ENCODE measurements around the gene CEACAM16. TPM values are rescaled to one million over a fixed set of nuclear protein-coding genes. Genes with fewer than 3 reads are reported as not detected.
"Not testable (repeated sequence)": the region's sequence is repeated elsewhere in the genome, so short reads cannot be mapped to it uniquely, and the experiment has no call there.

CEACAM16 gene
- total RNA-seq, 1 donor, result not detected

DNA sequence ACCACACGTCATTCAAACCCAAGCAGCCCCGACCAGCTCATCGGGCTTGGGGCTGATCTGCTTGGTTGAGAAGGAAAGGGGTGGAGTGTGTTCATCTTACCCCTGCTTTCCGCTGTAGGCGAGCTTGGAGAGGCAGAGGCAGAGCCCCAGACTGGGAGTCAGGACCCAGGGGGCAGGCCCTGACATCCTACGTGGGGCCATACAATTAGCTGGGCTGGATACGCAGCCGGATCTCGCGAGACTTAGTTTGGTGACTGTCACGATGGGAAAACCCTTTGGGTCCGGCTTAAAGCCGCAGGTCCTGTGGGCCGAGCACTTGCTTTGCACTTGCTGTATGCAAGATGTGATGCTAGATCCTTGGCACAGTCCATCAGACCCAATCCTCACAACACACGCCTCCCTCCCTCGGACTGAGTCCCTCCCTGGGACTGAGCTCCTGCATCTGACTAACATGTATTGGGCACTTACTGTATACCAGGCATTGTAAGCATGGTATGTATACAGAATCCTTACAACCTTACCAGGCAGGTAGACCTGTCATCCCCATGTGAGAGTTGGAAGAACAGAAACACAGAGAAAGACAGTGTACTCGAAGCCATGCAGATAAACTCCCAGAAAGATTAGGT lies 3.7 kb downstream of the CEACAM16 start:
- no peak for DNase-seq (ENCODE audit: low read depth in 2 of 3, low spot score in 2 of 3)

GRCh38 chr19:44703336-44704078 lies 4.6 kb downstream of the CEACAM16 start:
- no peak for DNase-seq (ENCODE audit: low read depth in 2 of 3, low spot score in 2 of 3)

DNA sequence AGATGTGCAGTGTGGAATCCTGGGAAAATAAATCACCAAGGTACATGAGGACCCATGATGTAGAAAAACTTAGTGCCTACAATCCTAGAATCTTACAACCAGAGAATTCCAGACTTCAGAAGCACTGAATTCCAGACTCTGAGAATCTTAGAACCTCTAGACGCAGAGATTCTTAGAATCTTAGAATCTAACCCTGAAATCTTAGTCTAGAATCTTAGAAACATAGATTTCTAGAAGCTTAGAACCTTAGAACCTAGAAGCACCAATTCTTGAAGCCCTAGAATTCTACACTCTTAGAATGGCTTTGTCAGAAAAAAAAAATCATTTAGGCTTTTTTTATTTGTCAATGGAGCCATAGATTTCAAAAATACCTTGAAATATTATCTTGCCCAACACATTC lies 6.0 kb downstream of the CEACAM16 start:
- DNase-seq (ENCODE audit: low read depth in 2 of 3, low spot score in 2 of 3), result no peak

DNA sequence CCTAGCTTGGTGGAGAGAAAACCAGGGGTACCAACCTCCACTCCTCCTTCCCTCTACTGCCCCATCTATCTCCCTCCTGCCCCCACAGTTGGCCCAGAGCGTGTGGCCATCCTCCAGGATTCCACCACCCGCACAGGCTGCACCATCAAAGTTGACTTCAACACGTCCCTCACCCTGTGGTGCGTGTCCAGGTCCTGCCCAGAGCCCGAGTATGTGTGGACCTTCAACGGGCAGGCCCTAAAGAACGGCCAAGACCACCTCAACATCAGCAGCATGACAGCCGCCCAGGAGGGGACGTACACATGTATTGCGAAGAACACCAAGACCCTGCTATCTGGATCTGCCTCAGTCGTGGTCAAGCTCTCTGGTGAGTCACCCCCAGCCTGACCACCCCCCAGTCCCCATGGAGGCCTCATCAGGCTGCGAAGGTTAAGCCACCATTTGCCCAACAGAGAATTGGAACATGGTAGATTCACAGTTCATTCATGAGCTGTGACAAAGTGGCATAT lies 6.6 kb downstream of the CEACAM16 start:
- no peak for DNase-seq (ENCODE audit: low read depth in 2 of 3, low spot score in 2 of 3)

DNA sequence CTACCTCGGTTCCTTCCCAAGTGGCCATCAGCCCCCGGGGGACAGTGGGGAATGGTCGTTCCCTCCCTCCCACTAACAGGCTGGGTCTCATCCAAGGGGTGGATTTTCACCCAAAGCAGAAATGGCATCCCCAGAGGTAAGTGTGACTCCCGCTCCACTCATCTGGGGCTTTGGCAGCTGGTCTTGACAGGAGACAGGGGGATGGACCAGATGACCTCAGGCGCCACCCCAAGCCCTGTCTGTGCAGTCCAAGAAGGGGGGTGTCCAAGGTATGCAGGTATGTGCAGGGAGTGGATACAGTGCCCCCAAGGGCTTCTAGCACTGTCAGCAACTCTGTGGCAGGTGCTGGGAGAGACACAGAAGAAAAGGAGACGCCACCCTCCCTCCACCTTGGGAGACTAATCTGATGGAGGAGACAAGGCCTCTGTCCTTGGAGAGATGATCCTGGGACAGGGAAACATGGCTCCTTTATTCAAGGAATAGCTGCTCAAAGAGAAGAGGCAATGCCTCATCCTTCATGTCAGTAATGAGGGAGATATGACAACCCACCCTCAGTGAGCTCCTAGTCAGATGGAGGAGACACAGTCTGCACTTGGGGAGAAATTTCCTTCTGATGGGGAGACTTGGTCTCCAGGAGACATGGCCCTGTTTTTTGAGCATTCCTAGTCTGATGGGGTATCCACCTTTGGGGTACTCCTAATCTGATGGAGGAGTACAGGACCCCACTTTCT lies 7.7 kb downstream of the CEACAM16 start:
- DNase-seq (ENCODE audit: low read depth in 2 of 3, low spot score in 2 of 3), result no peak

DNA sequence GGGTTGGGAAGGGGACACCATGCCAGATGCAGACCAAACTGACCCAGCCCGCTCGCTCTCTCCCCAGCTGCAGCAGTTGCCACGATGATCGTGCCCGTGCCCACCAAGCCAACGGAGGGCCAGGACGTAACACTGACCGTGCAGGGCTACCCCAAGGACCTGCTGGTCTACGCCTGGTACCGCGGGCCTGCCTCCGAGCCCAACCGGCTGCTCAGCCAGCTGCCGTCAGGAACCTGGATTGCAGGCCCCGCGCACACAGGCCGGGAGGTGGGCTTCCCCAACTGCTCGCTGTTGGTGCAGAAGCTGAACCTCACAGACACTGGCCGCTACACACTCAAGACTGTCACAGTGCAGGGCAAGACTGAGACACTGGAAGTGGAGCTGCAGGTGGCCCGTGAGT lies 8.8 kb downstream of the CEACAM16 start:
- no peak for DNase-seq (ENCODE audit: low read depth in 2 of 3, low spot score in 2 of 3)

DNA sequence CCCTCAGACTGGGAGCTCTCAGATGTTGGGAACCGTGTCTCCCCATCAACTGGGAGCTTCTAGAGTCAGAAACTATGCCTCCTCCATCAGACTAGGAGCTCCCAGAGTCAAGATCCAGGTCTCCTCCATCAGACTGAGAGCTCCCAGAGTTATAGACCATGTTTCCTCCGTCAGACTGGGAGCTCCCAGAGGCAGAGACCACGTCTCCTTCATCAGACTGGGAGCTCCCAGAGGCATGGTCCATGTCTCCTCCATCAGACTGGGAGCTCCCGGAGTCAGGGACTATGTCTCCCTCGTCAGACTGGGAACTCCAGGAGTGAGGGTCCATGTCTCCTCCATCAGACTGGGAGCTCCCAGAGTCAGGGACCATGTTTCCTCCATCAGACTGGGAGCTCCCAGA lies 10.0 kb downstream of the CEACAM16 start:
- DNase-seq (ENCODE audit: low read depth in 2 of 3, low spot score in 2 of 3), result no peak

DNA sequence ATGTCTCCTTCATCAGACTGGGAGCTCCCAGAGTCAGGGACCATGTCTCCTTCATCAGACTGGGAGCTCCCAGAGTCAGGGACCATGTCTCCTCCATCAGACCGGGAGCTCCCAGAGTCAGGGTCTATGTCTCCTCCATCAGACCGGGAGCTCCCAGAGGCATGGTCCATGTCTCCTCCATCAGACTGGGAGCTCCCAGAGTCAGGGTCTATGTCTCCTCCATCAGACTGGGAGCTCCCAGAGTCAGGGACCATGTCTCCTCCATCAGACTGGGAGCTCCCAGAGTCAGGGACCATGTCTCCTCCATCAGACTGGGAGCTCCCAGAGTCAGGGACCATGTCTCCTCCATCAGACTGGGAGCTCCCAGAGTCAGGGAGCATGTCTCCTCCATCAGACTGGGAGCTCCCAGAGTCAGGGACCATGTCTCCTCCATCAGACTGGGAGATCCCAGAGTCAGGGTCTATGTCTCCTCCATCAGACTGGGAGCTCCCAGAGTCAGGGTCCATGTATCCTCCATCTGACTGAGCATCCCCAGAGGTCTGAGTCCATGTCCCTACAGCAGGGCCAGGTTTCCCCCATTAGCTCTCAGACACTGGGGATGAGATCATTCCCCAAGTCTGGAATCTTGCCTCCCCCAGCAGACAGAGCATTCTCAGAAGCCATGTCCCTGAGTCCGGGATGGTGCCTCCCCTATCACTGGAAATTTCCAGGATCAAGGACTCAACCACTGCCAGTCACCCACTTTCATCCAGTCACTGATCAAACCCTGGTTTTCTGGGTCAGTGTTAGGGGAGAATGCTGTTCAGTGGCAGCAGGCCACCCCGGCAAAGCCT lies 10.7 kb downstream of the CEACAM16 start:
- DNase-seq (ENCODE audit: low read depth in 2 of 3, low spot score in 2 of 3), result not testable (repeated sequence)

- no peak for DNase-seq (ENCODE audit: low read depth in 2 of 3, low spot score in 2 of 3)
These were observed 11.5 kb downstream of the CEACAM16 start for GRCh38 chr19:44710483-44710882.

DNA sequence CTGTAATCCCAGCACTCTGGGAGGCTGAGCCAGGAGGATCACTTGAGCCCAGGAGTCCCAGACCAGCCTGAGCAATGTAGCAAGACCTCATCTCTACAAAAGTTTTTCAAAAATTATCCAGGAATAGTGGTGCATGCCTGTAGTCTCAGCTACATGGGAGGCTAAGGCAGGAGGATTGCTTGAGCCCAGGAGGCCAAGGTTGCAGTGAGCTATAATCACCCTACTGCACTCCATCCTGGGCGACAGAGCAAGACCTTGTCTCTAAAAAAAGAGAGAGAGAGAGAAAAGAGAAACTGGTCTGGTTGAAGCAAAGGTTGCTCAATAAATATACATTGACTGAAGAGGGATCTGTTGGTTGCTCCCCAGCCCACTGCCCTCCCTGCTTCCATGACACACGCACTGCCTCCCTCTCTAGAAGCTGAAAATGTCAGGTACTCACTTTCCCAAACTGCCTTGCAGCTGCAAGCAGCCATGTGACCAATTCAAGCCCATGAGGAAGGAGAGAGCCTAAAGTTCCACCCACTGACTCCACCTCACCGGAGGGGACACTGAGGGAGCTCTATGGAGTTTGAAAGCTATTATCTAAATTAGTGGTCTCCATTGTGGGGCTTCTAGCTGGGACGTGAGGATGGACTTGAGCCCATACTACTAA lies 14.0 kb downstream of the CEACAM16 start:
- peak in 1 of 3 donors; percentile 18 for DNase-seq (ENCODE audit: low read depth in 2 of 3, low spot score in 2 of 3)

DNA sequence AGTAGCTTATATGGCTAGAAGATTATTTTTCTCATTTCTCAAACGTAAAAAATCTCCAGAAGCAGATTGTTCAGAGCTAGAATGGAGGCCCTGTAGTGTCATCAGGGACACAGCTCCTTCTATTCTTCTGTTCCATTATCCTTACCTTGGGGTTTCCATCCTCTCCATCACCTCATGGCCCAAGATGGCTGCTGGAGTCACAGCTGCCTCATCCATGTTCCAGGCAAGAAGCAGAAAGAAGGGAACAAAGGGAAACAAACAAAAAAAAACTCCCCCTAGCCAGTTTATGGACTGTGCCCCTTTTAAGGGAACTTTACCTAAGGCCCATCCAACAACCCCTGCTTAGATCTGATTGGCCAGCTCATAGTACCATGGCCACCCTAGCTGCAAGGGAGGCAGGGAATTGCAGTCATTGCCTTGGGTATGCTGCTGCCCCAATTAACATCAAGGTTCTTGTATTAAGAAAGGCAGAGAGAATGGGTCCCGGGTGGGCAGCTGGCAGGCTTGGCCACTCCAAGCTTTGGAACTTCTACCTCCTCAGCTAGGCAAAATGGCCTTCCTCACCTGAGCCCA lies 15.7 kb downstream of the CEACAM16 start:
- no peak for DNase-seq (ENCODE audit: low read depth in 2 of 3, low spot score in 2 of 3)

DNA sequence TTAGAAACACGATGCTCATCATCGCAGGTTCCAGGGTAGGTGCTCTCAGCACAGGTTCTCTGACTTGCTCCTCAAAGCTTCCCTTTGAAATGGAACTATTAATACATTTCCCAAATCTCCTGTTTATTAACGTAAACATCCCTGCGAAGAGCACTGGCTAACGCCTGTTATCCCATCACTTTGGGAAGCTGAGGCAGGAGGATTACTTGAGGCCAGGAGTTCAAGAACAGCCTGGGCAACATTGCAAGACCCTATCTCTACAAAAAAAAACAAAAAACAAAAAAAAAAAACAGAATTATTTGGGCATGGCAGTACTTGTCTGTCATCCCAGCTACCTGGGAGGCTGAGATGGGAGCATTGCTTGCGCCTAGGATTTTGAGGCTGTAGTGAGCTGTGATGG lies 18.7 kb downstream of the CEACAM16 start:
- no peak for DNase-seq (ENCODE audit: low read depth in 2 of 3, low spot score in 2 of 3)

DNA sequence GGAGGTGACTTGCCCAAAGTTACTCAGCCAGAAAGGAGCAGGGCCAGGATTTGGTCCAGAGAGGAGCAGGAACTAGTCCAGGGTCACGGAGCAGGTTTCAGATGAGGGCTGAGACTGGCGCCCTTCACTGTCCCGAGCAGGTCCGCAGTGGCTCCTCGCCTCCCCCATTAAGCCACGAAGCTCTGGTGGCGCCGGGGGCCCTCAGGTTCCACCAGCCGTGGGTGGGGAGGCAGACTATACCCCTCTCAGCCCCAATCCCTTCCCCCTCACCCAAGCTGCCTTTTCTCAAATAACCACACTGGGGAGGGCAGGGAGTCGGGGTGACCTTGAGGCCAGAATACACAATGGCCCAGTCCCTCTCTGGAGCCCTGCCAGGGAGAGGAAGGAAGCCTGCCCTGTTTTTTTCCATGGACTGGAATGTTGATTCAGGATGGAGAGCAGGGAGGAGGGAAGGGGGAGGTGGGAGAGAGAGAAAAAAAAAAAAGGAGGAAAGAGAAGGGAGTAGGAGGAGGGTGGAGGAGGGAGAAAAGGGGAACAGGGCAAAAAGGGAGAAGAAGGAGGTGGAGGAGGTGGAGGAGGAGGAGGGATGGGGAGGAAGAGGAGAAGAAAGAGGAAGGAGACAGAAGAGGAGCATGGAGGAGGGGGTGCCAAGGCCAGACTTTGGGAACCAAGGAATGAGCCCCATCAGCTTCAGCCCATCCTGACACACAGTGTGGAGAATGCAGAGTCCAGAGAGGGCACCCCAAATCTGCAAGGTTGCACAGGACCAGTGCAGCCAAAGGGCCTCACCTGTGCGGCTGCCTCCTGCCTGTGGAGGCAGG lies 19.7 kb downstream of the CEACAM16 start:
- DNase-seq (ENCODE audit: low read depth in 2 of 3, low spot score in 2 of 3), result no peak

GRCh38 chr19:44719262-44719701 lies 20.3 kb downstream of the CEACAM16 start:
- no peak for DNase-seq (ENCODE audit: low read depth in 2 of 3, low spot score in 2 of 3)

DNA sequence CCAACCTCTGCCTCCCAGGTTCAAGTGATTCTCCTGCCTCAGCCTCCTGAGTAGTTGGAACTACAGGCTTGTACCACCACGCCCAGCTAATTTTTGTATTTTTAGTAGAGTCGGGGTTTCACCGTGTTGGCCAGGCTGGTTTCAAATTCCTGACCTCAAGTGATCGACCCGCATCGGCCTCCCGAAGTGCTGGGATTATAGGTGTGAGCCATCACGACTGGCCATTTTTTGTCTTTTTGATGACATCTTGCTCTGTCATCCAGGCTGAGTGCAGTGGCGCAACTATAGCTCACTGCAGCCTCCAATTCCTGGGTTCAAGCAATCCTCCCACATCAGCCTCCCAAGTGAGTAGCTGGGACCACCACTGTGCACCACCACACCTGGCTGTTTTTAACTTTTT lies 21.4 kb downstream of the CEACAM16 start:
- DNase-seq (ENCODE audit: low read depth in 2 of 3, low spot score in 2 of 3), result not testable (repeated sequence)

DNA sequence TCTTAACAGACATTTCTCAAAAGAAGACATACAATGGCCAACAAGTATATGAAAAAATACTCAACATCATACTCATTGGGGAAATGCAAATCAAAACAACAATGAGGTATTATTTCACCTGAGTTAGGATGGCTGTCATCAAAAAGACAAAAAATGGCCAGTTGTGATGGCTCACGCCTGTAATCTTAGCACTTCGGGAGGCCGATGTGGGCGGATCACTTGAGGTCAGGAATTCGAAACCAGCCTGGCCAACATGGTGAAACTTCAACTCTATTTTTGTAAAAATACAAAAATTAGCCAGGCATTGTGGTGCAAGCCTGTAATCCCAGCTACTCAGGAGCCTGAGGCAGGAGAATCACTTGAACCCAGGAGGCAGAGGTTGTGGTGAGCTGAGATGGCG lies 22.0 kb downstream of the CEACAM16 start:
- DNase-seq (ENCODE audit: low read depth in 2 of 3, low spot score in 2 of 3), result no peak

DNA sequence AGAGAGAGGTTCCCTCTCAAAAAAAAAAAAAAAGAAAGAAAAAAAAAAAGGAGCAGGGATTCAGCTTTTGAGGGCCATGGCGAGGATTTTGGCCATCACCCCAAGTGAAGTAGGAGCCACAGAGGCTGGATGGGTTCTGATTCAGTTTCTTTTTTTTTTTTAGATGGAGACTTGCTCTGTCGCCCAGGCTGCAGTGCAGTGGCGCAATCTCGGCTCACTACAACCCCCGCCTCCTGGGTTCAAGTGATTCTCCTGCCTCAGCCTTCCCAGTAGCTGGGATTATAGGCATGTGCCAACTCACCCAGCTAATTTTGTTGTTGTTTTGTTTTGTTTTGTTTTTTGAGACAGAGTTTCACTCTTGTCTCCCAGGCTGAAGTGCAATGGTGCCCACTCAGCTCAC lies 22.4 kb downstream of the CEACAM16 start:
- DNase-seq (ENCODE audit: low read depth in 2 of 3, low spot score in 2 of 3), result not testable (repeated sequence)

- DNase-seq (ENCODE audit: low read depth in 2 of 3, low spot score in 2 of 3), result peak in 2 of 3 donors; percentile 84 to 90
These were observed 23.5 kb downstream of the CEACAM16 start for GRCh38 chr19:44722131-44723121.
